ENCODE results near the gene STK32B.

The STK32B gene

GRCh38 chr4:5126857-5127256 lies 75.6 kb downstream of the STK32B start:
- DNase-seq: no peak

GRCh38 chr4:5127556-5127955 lies 76.3 kb downstream of the STK32B start:
- DNase-seq: no peak

GRCh38 chr4:5128569-5128968 lies 77.3 kb downstream of the STK32B start:
- no peak for DNase-seq

- DNase-seq: no peak
Measured at GRCh38 chr4:5133201-5133600, 81.9 kb downstream of the STK32B start.

GRCh38 chr4:5133933-5134594 lies 82.8 kb downstream of the STK32B start:
- no peak for DNase-seq

- DNase-seq: no peak
Measured at GRCh38 chr4:5134620-5135019, 83.3 kb downstream of the STK32B start.

GRCh38 chr4:5137226-5137625 lies 85.9 kb downstream of the STK32B start:
- DNase-seq: no peak

GRCh38 chr4:5137927-5138326 lies 86.6 kb downstream of the STK32B start:
- DNase-seq: no peak

- DNase-seq: no peak
Measured at GRCh38 chr4:5138389-5138788, 87.1 kb downstream of the STK32B start.

- no peak for DNase-seq
Measured at GRCh38 chr4:5139141-5139540, 87.9 kb downstream of the STK32B start.

- no peak for DNase-seq
Measured at GRCh38 chr4:5141802-5142201, 90.5 kb downstream of the STK32B start.

- peak; percentile 61 for DNase-seq
Measured at GRCh38 chr4:5142726-5143125, 91.4 kb downstream of the STK32B start.

- DNase-seq: peak; percentile 18
Measured at GRCh38 chr4:5143306-5143861, 92.1 kb downstream of the STK32B start.

- no peak for DNase-seq
Measured at GRCh38 chr4:5143940-5144339, 92.7 kb downstream of the STK32B start.

- peak; percentile 17 for DNase-seq
Measured at GRCh38 chr4:5144384-5144783, 93.1 kb downstream of the STK32B start.

GRCh38 chr4:5146248-5146647 lies 95.0 kb downstream of the STK32B start:
- DNase-seq: no peak

- DNase-seq: no peak
Measured at GRCh38 chr4:5152521-5152920, 101.2 kb downstream of the STK32B start.

GRCh38 chr4:5156682-5157081 lies 105.4 kb downstream of the STK32B start:
- no peak for DNase-seq

- DNase-seq: no peak
Measured at GRCh38 chr4:5157791-5158770, 106.8 kb downstream of the STK32B start.

- peak; percentile 27 for DNase-seq
Measured at GRCh38 chr4:5158825-5159224, 107.5 kb downstream of the STK32B start.

GRCh38 chr4:5160668-5161067 lies 109.4 kb downstream of the STK32B start:
- DNase-seq: no peak

- DNase-seq: no peak
Measured at GRCh38 chr4:5162909-5163508, 111.7 kb downstream of the STK32B start.

- DNase-seq: peak; percentile 26
Measured at GRCh38 chr4:5164221-5164912, 113.1 kb downstream of the STK32B start.
